Anterior cingulate cortex (tissue), 58 donors: ENCODE data around the gene ORMDL2.
A peak's percentile ranks its signal among the peaks of the same experiment; 100 is the strongest.

Experiments used
- DNase-seq, 58 donors: peaks; one replicate each; lab custom pipeline; 2025; lab: John Stamatoyannopoulos, UW

The ORMDL2 gene

GRCh38 chr12:55817345-55818139, at the start of gene ORMDL2, which contains the start of gene SARNP:
Gene ORMDL2, plus strand, starts transcription at chr12:55818041. Its CDS starts 959 bp downstream, at chr12:55819000.
Gene SARNP, minus strand, starts transcription at chr12:55817724. Its CDS starts 23 bp downstream, at chr12:55817701.
- DNase-seq: peak; percentile 80 to 100 (median 99)

- no peak for DNase-seq
These were observed 46.1 kb upstream of the ORMDL2 start for GRCh38 chr12:55771736-55772135.

- no peak for DNase-seq
These were observed 40.0 kb upstream of the ORMDL2 start for GRCh38 chr12:55777856-55778255.

- DNase-seq: no peak
These were observed 37.2 kb upstream of the ORMDL2 start for GRCh38 chr12:55780685-55781084.

- DNase-seq: no peak
These were observed 29.3 kb upstream of the ORMDL2 start for GRCh38 chr12:55788546-55788945.

GRCh38 chr12:55789171-55789570, 28.7 kb upstream of the ORMDL2 start:
- no peak for DNase-seq

- DNase-seq: no peak
These were observed 27.9 kb upstream of the ORMDL2 start for GRCh38 chr12:55789893-55790292.

GRCh38 chr12:55795950-55796349, 21.9 kb upstream of the ORMDL2 start:
- no peak for DNase-seq

GRCh38 chr12:55797068-55797467, 20.8 kb upstream of the ORMDL2 start:
- DNase-seq: peak in 17 of 58 donors; percentile 0 to 29 (median 8)

GRCh38 chr12:55797550-55797949, 20.3 kb upstream of the ORMDL2 start:
- DNase-seq: no peak

GRCh38 chr12:55806982-55807381, 10.9 kb upstream of the ORMDL2 start:
- no peak for DNase-seq

GRCh38 chr12:55809274-55809673, 8.6 kb upstream of the ORMDL2 start:
- DNase-seq: no peak

GRCh38 chr12:55812088-55812487, 5.8 kb upstream of the ORMDL2 start:
- no peak for DNase-seq

GRCh38 chr12:55814257-55814656, 3.6 kb upstream of the ORMDL2 start:
- no peak for DNase-seq

GRCh38 chr12:55815473-55815872, 2.4 kb upstream of the ORMDL2 start:
- DNase-seq: no peak

GRCh38 chr12:55816881-55817344, 928 bp upstream of the ORMDL2 start:
- no peak for DNase-seq

- peak in 4 of 58 donors; percentile 81 to 87 (median 82) for DNase-seq
These were observed 393 bp downstream of the ORMDL2 start for GRCh38 chr12:55818140-55818728.

GRCh38 chr12:55818886-55819285, 1.0 kb downstream of the ORMDL2 start:
- DNase-seq: no peak

GRCh38 chr12:55820679-55821078, 2.8 kb downstream of the ORMDL2 start:
- DNase-seq: no peak

GRCh38 chr12:55822228-55822627, 4.4 kb downstream of the ORMDL2 start:
- no peak for DNase-seq

GRCh38 chr12:55823419-55823818, 5.6 kb downstream of the ORMDL2 start:
- DNase-seq: no peak

- no peak for DNase-seq
These were observed 6.9 kb downstream of the ORMDL2 start for GRCh38 chr12:55824726-55825125.
